Measurements from ENCODE around the gene GGACT.

Gene GGACT

DNA sequence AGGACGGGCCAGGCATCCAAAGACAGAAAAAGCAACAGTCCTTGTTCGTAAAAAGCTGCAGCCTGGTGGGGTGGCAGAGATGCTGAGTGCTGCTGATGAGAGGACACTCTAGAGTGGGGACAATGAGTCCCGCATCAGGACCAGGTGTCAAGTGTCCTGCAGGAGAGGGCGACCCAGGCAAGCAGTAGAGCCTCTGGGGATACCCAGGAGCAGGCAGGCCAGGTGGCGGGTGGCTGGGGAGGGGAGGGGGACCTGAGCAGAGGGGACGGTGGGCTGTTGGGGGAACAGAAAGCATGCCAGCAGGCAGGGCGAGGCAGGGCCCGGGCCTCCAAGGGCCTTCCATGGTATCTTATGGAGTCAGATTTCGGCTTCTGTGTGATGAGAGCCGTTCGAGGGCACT is 35.8 kb downstream of the GGACT start:
- Histone ChIP-seq H3K36me3 (no peaks in the 10 kb centered on the region), H3K9me3 (no peaks in the 10 kb centered on the region), H3K27me3 (no peaks in the 10 kb centered on the region), H3K4me1 (no peaks in the 10 kb centered on the region), H3K4me3 (ENCODE audit: low read depth, low read length) (no peak overlapping the region)
- DNase-seq: no peak
- TF ChIP-seq, protein P1, sequence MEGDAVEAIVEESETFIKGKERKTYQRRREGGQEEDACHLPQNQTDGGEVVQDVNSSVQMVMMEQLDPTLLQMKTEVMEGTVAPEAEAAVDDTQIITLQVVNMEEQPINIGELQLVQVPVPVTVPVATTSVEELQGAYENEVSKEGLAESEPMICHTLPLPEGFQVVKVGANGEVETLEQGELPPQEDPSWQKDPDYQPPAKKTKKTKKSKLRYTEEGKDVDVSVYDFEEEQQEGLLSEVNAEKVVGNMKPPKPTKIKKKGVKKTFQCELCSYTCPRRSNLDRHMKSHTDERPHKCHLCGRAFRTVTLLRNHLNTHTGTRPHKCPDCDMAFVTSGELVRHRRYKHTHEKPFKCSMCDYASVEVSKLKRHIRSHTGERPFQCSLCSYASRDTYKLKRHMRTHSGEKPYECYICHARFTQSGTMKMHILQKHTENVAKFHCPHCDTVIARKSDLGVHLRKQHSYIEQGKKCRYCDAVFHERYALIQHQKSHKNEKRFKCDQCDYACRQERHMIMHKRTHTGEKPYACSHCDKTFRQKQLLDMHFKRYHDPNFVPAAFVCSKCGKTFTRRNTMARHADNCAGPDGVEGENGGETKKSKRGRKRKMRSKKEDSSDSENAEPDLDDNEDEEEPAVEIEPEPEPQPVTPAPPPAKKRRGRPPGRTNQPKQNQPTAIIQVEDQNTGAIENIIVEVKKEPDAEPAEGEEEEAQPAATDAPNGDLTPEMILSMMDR (IDR thresholded peaks at IDR 0.05; ENCODE audit: low read depth, low read length): no peak

DNA sequence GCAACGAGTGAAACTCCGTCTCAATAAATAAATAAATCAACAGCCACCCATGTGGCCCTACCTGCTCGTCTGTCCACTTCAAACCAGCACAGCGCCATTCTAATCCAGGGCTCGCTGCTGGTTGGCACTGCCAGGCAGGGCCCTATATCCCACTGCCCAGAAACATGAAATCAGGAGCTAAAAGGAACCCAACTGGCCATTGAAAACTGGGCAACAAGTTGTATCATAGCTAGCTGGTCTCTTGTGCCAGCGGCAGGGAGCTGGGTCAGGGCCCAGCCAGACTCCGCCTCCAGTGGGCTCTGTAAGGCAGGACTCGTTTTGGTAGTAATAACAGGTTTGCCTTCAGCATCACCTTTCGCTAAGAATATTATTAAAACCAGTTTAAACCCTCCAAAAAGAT is 39.3 kb downstream of the GGACT start:
- Histone ChIP-seq H3K36me3 (no peaks in the 10 kb centered on the region), H3K4me3 (ENCODE audit: low read depth, low read length) (no peak overlapping the region), H3K27me3 (no peaks in the 10 kb centered on the region), H3K9me3 (no peaks in the 10 kb centered on the region), H3K4me1 (no peaks in the 10 kb centered on the region)
- DNase-seq: no peak
- TF ChIP-seq, protein P1 (IDR thresholded peaks at IDR 0.05; ENCODE audit: low read depth, low read length): no peak

DNA sequence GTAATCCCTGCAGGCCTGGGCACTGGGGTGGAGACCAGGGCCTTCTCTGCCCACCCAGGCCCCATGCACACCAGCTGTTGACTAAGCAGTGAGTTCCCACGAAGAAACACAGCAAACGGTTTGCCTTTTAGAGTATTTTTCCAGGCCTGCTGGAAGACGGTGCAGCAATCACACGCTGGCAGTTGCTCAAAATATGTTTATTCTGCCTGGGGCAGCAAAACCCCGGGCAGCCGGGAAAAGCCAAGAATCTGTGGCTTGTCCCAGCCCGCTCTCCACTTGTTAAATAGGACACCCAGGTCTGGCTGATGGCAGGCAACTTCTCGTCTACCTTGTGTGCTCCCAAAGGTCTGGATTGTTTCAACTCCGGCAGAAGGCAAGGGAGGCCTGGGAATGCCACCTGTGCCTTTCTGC is 40.8 kb downstream of the GGACT start:
- DNase-seq: peak; percentile 30
- Histone ChIP-seq H3K4me3 (ENCODE audit: low read depth, low read length) (no peak overlapping the region), H3K4me1 (no peaks in the 10 kb centered on the region), H3K36me3 (no peaks in the 10 kb centered on the region), H3K9me3 (no peaks in the 10 kb centered on the region), H3K27me3 (no peaks in the 10 kb centered on the region)
- TF ChIP-seq, protein P1 (IDR thresholded peaks at IDR 0.05; ENCODE audit: low read depth, low read length): no peak

DNA sequence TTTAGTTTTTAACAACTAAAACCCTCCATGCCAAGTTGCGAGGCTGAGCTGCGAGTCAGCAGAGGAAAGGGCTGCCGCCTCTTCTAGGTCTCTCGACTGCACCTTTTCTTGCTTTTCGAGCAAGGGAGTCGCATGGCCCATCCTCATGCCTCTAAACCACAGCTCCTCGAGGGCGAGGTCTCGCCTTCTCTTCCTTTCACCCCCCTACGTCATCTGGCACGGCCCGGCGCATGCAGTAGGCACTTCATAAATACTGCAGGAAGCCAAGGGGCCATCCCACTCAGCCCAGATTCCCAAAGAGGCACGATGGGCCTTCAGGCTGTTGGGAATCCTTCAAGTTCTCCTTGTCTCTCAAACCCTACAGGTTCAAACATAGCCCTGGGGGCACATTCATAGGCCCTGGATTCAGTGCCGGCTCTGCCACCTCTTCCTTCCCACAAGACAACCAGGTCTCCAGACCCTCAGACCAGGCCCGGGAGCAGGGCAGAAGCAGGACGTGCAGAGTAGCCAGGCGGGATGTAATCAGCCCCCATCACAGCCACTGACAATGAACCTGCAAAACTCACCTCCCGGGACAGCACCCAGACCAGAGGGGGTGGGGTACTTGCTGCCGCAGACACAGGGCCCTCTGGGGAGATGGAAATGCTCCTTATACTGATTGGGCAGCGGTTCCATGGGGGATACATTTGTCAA is 41.7 kb downstream of the GGACT start:
- DNase-seq: no peak
- TF ChIP-seq, protein P1 (IDR thresholded peaks at IDR 0.05; ENCODE audit: low read depth, low read length): no peak
- no peaks in the 10 kb centered on the region for H3K4me1 ChIP-seq
- H3K9me3 ChIP-seq: no peaks in the 10 kb centered on the region
- H3K27me3 ChIP-seq: no peaks in the 10 kb centered on the region
- H3K36me3 ChIP-seq: no peaks in the 10 kb centered on the region
- no peak overlapping the region for H3K4me3 ChIP-seq (ENCODE audit: low read depth, low read length)

DNA sequence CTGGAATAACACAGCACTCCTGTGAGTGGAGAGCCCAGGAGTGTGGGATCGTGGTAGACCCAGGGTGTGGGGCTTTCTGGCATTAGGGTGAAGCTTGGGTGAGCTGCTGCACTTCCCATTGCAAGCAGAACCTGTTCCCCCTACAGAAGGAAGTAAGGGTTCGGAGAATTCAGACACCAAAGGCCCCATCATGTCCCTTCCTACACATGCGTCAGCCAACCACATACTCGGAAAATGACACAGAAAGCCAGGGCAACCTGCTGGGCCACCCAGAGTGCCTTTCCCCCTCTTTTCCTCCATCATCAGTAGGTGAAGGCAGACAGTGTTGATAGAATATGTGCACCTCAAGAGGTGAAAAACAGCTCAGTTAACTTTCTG is 42.9 kb downstream of the GGACT start:
- TF ChIP-seq, protein P1 (IDR thresholded peaks at IDR 0.05; ENCODE audit: low read depth, low read length): no peak
- H3K36me3 ChIP-seq: no peaks in the 10 kb centered on the region
- DNase-seq: no peak
- no peaks in the 10 kb centered on the region for H3K9me3 ChIP-seq
- no peaks in the 10 kb centered on the region for H3K4me1 ChIP-seq
- no peak overlapping the region for H3K4me3 ChIP-seq (ENCODE audit: low read depth, low read length)
- H3K27me3 ChIP-seq: no peaks in the 10 kb centered on the region

DNA sequence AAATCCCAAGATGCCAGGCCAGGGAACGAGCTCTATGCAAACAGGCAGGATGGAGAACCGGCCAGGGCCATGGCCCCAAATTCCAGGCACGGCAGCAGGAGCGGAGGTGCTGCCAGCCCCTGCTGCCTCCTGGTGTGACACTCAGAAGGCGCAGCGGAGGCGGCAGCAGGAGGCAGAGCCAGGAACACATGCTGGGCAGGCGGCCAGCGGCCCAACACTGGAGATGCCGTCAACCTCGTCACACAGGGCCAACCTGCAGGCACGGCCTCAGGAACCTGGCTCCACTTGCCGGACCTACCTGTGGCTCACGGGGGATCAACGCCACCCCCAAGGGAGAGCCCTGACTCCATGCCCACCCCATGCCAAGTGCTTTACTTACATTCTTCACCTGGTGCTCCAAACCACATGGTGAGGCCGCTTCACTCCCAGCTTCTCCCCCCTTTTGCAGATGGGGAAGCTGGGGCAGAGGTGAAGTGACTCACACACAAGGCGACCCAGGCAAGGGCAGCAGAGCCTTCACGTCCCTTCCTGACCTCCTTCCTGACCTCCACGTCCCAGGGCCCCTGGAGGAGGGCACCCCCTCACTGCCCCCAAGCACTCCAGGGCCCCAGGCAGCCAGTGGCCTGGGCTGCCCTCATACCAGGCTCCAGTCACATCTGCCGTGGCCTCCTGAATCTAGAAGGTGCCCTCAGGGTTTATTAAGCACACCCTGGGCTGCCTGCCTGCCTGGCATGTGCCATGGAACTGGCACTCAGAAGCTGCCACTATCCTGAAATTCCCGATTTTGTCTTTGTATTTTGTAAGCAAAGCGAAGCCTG is 43.5 kb downstream of the GGACT start:
- no peaks in the 10 kb centered on the region for H3K27me3 ChIP-seq
- TF ChIP-seq, protein P1 (IDR thresholded peaks at IDR 0.05; ENCODE audit: low read depth, low read length): no peak
- no peaks in the 10 kb centered on the region for H3K9me3 ChIP-seq
- DNase-seq: no peak
- no peaks in the 10 kb centered on the region for H3K36me3 ChIP-seq
- no peak overlapping the region for H3K4me3 ChIP-seq (ENCODE audit: low read depth, low read length)
- H3K4me1 ChIP-seq: no peaks in the 10 kb centered on the region
